KMS-11 (cell line): ENCODE measurements around the gene PARD3B.

Source experiments
- H2AFZ ChIP-seq: fragments of 200-600 bp; sonication (generic); 2 replicates; pipeline ENCODE4 v1.6.1; 2016; ENCODE audit warnings: antibody characterized with exemption, mixed run types, low read depth
- H3K27ac ChIP-seq: fragments of 200-600 bp; sonication (generic); 2 replicates; pipeline ENCODE4 v1.6.1; 2016; ENCODE audit warnings: mild to moderate bottlenecking, mixed run types
- H3K27me3 ChIP-seq: fragments of 200-600 bp; sonication (generic); 2 replicates; pipeline ENCODE4 v1.6.1; 2017; ENCODE audit warnings: mild to moderate bottlenecking, low read depth, mixed run types, moderate library complexity; ENCODE audit not compliant: insufficient read depth
- H3K36me3 ChIP-seq: fragments of 200-600 bp; sonication (generic); 2 replicates; pipeline ENCODE4 v1.6.1; 2017; ENCODE audit warnings: mild to moderate bottlenecking, mixed run types; ENCODE audit not compliant: insufficient read depth
- H3K4me1 ChIP-seq: fragments of 200-600 bp; sonication (generic); 2 replicates; pipeline ENCODE4 v1.6.1; 2016; ENCODE audit warnings: mild to moderate bottlenecking, low read depth, mixed run types; ENCODE audit not compliant: poor library complexity, severe bottlenecking
- H3K4me2 ChIP-seq: fragments of 200-600 bp; sonication (generic); 2 replicates; pipeline ENCODE4 v1.7.0; 2016; ENCODE audit warnings: mild to moderate bottlenecking, mixed run types
- H3K4me3 ChIP-seq: fragments of 200-600 bp; sonication (generic); IDR thresholded peaks from 2 replicates; pipeline ENCODE4 v1.6.1; 2017; ENCODE audit warnings: low read depth, low read length, mixed read lengths; ENCODE audit not compliant: insufficient read depth
- H3K79me2 ChIP-seq: fragments of 200-600 bp; sonication (generic); 2 replicates; pipeline ENCODE4 v1.6.1; 2016; ENCODE audit warnings: low read depth, mixed run types; ENCODE audit not compliant: insufficient read depth
- H3K9ac ChIP-seq: fragments of 200-600 bp; sonication (generic); 2 replicates; pipeline ENCODE4 v1.6.1; 2016; ENCODE audit warnings: mild to moderate bottlenecking, mixed run types
- H4K20me1 ChIP-seq: fragments of 200-600 bp; sonication (generic); 2 replicates; pipeline ENCODE4 v1.6.1; 2016; ENCODE audit warnings: mild to moderate bottlenecking, mixed run types; ENCODE audit not compliant: insufficient read depth
- TF ChIP-seq, protein P1 (sequence below): fragments of 200-600 bp; sonication (generic); conservative IDR thresholded peaks from 2 replicates; pipeline ENCODE4 v1.6.1; 2017; ENCODE audit warnings: low read depth, mild to moderate bottlenecking, antibody characterized with exemption, low read length, moderate library complexity, mixed read lengths

Gene PARD3B

DNA sequence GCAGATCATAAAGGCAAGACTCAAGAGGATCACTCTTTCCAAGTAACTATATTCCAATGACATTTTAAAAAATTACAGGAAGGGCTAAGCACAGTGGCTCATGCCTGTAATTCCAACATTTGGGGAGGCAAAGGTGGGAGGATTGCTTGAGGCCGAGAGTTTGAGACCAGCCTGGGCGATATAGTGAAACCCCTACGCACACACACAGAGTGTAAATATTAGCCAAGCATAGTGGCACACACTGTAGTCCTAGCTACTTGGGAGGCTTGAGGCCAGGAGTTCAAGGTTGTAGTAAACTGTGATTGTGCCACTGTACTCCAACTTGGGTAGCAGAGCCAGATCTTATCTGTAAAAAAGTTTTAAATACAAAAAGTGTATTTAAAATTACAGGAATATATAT is 686.8 kb downstream of the PARD3B start:
- Histone ChIP-seq H3K79me2 (no peaks in the 10 kb centered on the region), H3K27me3 (no peaks in the 10 kb centered on the region), H3K27ac (no peak overlapping the region), H2AFZ (no peak overlapping the region), H3K4me2 (no peak overlapping the region), H3K4me3 (no peak overlapping the region), H4K20me1 (no peaks in the 10 kb centered on the region), H3K4me1 (no peaks in the 10 kb centered on the region), H3K9ac (no peak overlapping the region), H3K36me3 (no peaks in the 10 kb centered on the region)
- TF ChIP-seq, protein P1, sequence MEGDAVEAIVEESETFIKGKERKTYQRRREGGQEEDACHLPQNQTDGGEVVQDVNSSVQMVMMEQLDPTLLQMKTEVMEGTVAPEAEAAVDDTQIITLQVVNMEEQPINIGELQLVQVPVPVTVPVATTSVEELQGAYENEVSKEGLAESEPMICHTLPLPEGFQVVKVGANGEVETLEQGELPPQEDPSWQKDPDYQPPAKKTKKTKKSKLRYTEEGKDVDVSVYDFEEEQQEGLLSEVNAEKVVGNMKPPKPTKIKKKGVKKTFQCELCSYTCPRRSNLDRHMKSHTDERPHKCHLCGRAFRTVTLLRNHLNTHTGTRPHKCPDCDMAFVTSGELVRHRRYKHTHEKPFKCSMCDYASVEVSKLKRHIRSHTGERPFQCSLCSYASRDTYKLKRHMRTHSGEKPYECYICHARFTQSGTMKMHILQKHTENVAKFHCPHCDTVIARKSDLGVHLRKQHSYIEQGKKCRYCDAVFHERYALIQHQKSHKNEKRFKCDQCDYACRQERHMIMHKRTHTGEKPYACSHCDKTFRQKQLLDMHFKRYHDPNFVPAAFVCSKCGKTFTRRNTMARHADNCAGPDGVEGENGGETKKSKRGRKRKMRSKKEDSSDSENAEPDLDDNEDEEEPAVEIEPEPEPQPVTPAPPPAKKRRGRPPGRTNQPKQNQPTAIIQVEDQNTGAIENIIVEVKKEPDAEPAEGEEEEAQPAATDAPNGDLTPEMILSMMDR: no peak

DNA sequence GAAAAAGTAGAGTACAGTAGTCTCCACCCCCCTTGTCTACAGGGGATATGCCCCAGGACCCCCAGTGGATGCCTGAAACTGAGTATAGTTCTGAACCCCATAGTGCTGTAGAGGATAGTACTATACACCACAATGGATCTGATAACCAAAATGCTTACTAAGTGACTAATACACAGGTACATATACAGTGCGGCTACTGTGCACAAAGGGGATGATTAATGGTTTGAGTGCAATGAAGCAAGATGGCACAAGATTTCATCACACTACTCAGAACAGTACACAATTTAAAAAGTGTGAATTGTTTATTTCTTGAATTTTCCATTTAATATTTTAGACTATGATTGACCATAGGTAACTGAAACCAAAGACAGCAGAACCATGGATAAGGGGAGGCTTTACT is 690.2 kb downstream of the PARD3B start:
- Histone ChIP-seq H3K79me2 (no peaks in the 10 kb centered on the region), H3K4me1 (no peaks in the 10 kb centered on the region), H3K27ac (no peak overlapping the region), H3K4me2 (no peak overlapping the region), H3K4me3 (no peak overlapping the region), H3K9ac (no peak overlapping the region), H2AFZ (no peak overlapping the region), H3K27me3 (no peaks in the 10 kb centered on the region), H3K36me3 (no peaks in the 10 kb centered on the region), H4K20me1 (no peaks in the 10 kb centered on the region)
- TF ChIP-seq, protein P1: no peak

DNA sequence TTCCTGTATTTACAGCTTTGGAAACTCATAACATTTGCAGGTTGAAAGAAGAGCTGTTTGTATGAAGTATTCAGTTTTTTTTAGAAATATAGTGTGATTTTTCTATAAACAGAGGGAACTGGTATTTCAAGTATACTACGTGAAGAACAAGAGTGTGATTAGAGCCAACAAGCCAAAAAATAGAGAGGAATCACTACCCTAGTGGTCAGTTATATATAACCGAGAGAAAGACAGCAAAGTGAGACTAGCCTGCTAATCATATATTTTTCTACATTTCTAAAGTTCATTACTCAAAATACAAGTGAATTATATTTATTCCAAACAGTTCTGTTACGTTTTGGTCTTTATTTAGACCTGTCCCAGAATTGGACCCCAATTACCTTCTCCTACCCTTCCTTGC is 692.2 kb downstream of the PARD3B start:
- Histone ChIP-seq H3K27me3 (no peaks in the 10 kb centered on the region), H3K9ac (no peak overlapping the region), H3K36me3 (no peaks in the 10 kb centered on the region), H2AFZ (no peak overlapping the region), H3K4me1 (no peaks in the 10 kb centered on the region), H3K4me2 (no peak overlapping the region), H4K20me1 (no peaks in the 10 kb centered on the region), H3K4me3 (no peak overlapping the region), H3K79me2 (no peaks in the 10 kb centered on the region), H3K27ac (no peak overlapping the region)
- TF ChIP-seq, protein P1: no peak

DNA sequence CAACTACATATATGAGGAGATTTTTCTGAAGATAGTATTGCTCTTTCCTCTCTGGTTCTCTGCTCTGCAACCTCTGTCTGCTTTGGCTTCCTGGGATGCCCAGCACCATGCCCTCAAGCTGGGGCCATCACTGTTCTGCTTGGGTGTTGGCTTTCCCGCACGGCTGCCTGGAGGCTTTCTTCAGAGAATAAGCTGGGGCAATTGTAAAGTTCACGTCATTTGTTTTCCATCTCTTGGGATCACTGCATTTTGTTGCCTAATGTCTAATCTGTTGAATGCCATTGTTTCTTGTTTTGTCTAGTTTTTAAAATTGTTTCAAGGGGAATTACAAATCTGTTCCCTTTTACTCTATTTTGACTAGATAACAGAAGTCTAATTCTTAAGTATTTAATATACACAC is 699.7 kb downstream of the PARD3B start:
- TF ChIP-seq, protein P1: no peak
- Histone ChIP-seq H4K20me1 (no peaks in the 10 kb centered on the region), H3K4me3 (no peak overlapping the region), H3K9ac (no peak overlapping the region), H3K27ac (no peak overlapping the region), H3K27me3 (no peaks in the 10 kb centered on the region), H3K36me3 (no peaks in the 10 kb centered on the region), H3K79me2 (no peaks in the 10 kb centered on the region), H3K4me1 (no peaks in the 10 kb centered on the region), H2AFZ (no peak overlapping the region), H3K4me2 (no peak overlapping the region)
